Natural killer cell (primary cell): ENCODE measurements around the gene GRPEL2. TPM values are rescaled to one million over a fixed set of nuclear protein-coding genes. Genes with fewer than 3 reads are reported as not detected.

Experiments
- ATAC-seq, 3 donors: fragments of 150-1000 bp in 2 of 3; fragments of 200-7000 bp in 1 of 3; cut with Tn5 transposase; 1 replicate in 1 of 3; 2 replicates in 2 of 3; pipeline ENCODE4 v1.10.0; 2021; ENCODE audit warnings: mild to moderate bottlenecking in 2 of 3, moderate library complexity in 2 of 3
- DNase-seq, 2 donors: peaks; one replicate each; pipeline versions ENCODE4 v3.0.0 to v3.0.0-alpha.2; 2013 to 2021; ENCODE audit warnings: mixed read lengths in 1 of 2
- H3K27ac ChIP-seq: one replicate; pipeline ENCODE4 v1.5.1; 2013; ENCODE audit warnings: mild to moderate bottlenecking, low read length
- H3K27me3 ChIP-seq: one replicate; pipeline ENCODE4 v1.6.1; 2013; ENCODE audit warnings: low read length; ENCODE audit not compliant: control insufficient read depth, insufficient read depth
- H3K36me3 ChIP-seq: one replicate; pipeline ENCODE4 v1.6.1; 2013; ENCODE audit warnings: low read length; ENCODE audit not compliant: control insufficient read depth, insufficient read depth
- H3K4me1 ChIP-seq: one replicate; pipeline ENCODE4 v1.6.1; 2013; ENCODE audit warnings: low read length; ENCODE audit not compliant: control insufficient read depth, insufficient read depth
- H3K4me3 ChIP-seq: one replicate; pipeline ENCODE4 v1.5.1; 2013; ENCODE audit warnings: low read length
- H3K9me3 ChIP-seq: one replicate; pipeline ENCODE4 v1.6.1; 2013; ENCODE audit warnings: low read length; ENCODE audit not compliant: control insufficient read depth, insufficient read depth
- H3K27ac Mint-ChIP-seq, 2 donors: one replicate each; pipeline ENCODE4 v1.8.0; 2022; ENCODE audit warnings: mild to moderate bottlenecking in 2 of 2, mixed read lengths in 2 of 2, moderate library complexity in 1 of 2
- H3K27me3 Mint-ChIP-seq, 2 donors: one replicate each; pipeline ENCODE4 v1.8.0; 2022; ENCODE audit warnings: low read depth in 2 of 2, mixed read lengths in 2 of 2
- H3K36me3 Mint-ChIP-seq: one replicate; pipeline ENCODE4 v1.8.0; 2022; ENCODE audit warnings: mixed read lengths
- H3K4me1 Mint-ChIP-seq, 2 donors: one replicate each; pipeline ENCODE4 v1.8.0; 2022; ENCODE audit warnings: mixed read lengths in 2 of 2
- H3K4me3 Mint-ChIP-seq: one replicate; pipeline ENCODE4 v1.8.0; 2022; ENCODE audit warnings: mild to moderate bottlenecking, moderate library complexity, mixed read lengths
- H3K9me3 Mint-ChIP-seq, 2 donors: one replicate each; pipeline ENCODE4 v1.8.0; 2022; ENCODE audit warnings: mixed read lengths in 2 of 2
- WGBS: methylation state at CpG from one replicate; pipeline ENCODE4 v1.1.7; 2013; ENCODE audit warnings: missing lambda C conversion rate; ENCODE audit not compliant: insufficient coverage; 5-methylcytosine and 5-hydroxymethylcytosine counted together
- intact Hi-C: fragments of 100-400 bp; cut with micrococcal nuclease; formaldehyde crosslinking; loops from one replicate; pipeline ENCODE4 v1.14.2; 2022
- total RNA-seq, 4 donors: library from RNA; stranded (reverse); fragments of 120-200 nt in 1 of 4; gene quantifications; one replicate each; pipeline versions ENCODE4 v1.2.3 to v1.2.4, GENCODE V29; 2013 to 2022
- TF ChIP-seq, protein P1 (sequence below): fragments of 200-600 bp; IDR thresholded peaks from one replicate; pipeline ENCODE4 v1.8.0; 2022; ENCODE audit warnings: antibody characterized with exemption

Gene GRPEL2
- total RNA-seq, 3 donors from 2014 or later (not counting 1 experiment from before 2014, with no cell fraction given): 5.6 to 12.9 (median 6.8) TPM

DNA sequence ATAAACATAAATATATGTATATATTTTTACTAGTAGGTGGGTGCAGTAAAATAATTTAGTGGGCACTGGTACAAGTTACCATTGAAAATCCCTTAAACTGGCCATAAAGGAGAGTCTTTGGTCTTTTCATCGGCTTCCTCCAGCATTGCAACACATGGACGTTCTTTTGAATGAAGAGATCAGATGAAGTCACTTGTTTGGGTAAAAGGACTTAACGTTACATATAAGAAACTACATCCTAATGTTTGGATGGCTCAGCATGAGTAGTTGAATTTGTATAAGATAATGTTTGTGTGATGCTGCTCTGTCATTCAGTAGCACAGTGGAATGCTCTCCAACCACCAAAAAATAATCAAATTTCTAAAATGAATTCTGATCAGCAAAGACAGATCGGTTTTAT, 42.1 kb upstream of the GRPEL2 start:
- Histone ChIP-seq H3K27me3 (no peaks in the 10 kb centered on the region), H3K4me1 (no peaks in the 10 kb centered on the region), H3K9me3 (no peaks in the 10 kb centered on the region), H3K27ac (no peak overlapping the region), H3K36me3 (no peaks in the 10 kb centered on the region), H3K4me3 (no peak overlapping the region)
- ATAC-seq (no peak), DNase-seq (no peak)
- no peak overlapping the region for H3K4me3 Mint-ChIP-seq
- intact Hi-C loops: no loop called here
- H3K36me3 Mint-ChIP-seq: no peaks in the 10 kb centered on the region
- WGBS: 96% methylated on average over 3 of the region's 4 CpGs
- peaks cover 5 to 7% of the 10 kb centered on the region in 2 donors for H3K27me3 Mint-ChIP-seq
- no peaks in the 10 kb centered on the region for H3K9me3 Mint-ChIP-seq
- H3K4me1 Mint-ChIP-seq: no peaks in the 10 kb centered on the region
- H3K27ac Mint-ChIP-seq: no peak overlapping the region
- TF ChIP-seq, protein P1, sequence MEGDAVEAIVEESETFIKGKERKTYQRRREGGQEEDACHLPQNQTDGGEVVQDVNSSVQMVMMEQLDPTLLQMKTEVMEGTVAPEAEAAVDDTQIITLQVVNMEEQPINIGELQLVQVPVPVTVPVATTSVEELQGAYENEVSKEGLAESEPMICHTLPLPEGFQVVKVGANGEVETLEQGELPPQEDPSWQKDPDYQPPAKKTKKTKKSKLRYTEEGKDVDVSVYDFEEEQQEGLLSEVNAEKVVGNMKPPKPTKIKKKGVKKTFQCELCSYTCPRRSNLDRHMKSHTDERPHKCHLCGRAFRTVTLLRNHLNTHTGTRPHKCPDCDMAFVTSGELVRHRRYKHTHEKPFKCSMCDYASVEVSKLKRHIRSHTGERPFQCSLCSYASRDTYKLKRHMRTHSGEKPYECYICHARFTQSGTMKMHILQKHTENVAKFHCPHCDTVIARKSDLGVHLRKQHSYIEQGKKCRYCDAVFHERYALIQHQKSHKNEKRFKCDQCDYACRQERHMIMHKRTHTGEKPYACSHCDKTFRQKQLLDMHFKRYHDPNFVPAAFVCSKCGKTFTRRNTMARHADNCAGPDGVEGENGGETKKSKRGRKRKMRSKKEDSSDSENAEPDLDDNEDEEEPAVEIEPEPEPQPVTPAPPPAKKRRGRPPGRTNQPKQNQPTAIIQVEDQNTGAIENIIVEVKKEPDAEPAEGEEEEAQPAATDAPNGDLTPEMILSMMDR: no peak

DNA sequence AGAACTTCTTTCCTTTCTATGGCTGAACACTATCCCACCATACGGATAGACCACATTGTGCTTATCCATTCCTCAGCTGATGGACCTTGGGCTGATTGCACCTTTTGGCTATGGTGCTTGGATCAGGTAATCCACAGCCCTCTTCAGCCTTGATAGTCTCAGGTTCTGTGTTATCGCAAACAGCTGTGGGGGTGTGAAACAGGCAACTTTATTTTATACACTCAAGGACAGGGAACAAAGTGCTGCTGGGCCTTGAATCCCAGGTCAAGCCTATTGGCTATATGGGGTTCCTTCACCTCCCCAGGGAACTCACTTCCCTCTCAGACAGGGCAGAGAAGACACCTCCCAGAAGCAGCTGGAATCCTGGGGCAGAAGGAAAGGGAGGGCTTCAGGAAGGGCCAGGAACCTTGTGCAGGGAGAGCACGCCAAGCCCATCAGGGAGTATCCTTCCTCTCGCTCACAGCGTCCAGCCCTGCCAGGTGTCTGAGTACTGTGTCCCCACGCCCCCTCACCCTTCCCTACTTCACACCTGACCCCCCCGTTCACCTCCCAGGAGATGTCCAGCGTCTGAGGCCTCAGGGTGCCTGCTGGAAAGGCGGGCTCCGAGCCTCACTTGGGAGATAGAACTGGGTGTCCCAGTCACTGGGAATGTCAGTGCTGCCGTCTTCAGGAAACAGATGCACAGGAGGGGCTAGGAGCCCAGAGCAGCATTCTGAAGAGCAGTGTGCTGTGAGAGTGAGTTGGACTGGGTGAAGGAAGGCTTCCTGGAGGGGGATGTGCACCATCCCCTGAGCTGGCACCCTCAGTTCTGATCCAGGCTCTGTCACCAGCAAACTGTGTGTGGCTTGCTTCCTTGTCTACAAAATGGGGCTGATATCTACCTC, 40.9 kb upstream of the GRPEL2 start:
- TF ChIP-seq, protein P1: no peak
- DNase-seq: no peak
- no peak overlapping the region for H3K4me3 Mint-ChIP-seq
- Histone ChIP-seq H3K36me3 (no peaks in the 10 kb centered on the region), H3K9me3 (no peaks in the 10 kb centered on the region), H3K27ac (no peak overlapping the region), H3K27me3 (no peaks in the 10 kb centered on the region), H3K4me1 (no peaks in the 10 kb centered on the region), H3K4me3 (no peak overlapping the region)
- intact Hi-C loops: no loop called here
- no peaks in the 10 kb centered on the region for H3K4me1 Mint-ChIP-seq
- H3K9me3 Mint-ChIP-seq: no peaks in the 10 kb centered on the region
- ATAC-seq: no peak
- H3K27ac Mint-ChIP-seq: no peak overlapping the region
- peaks cover 0 to 5% of the 10 kb centered on the region in 2 donors for H3K27me3 Mint-ChIP-seq
- 76% methylated on average over 11 of the region's 11 CpGs for WGBS
- no peaks in the 10 kb centered on the region for H3K36me3 Mint-ChIP-seq

DNA sequence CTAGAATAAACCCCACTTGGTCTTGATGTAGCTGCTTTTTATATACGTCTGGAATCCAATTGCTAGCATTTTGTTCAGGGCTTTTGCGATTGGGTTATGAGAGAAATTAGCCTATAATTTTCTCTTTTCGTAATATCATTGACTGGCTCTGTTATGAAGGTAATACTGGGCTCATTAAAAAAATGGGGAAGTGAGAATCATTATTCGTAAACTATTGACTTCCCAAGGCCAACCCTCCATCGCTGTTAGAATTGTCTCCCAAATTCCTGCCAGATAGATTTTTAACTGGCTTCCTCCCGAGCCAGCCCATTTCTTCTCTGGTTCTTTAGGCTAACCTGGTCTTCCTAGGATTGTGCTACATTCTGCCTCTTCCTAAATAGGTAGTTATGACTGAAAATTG, 35.9 kb upstream of the GRPEL2 start:
- peaks cover 0 to 2% of the 10 kb centered on the region in 2 donors for H3K27me3 Mint-ChIP-seq
- no peaks in the 10 kb centered on the region for H3K4me1 Mint-ChIP-seq
- H3K4me3 Mint-ChIP-seq: no peak overlapping the region
- DNase-seq (no peak), ATAC-seq (no peak)
- 87% methylated on average over 6 of the region's 6 CpGs for WGBS
- Histone ChIP-seq H3K27me3 (no peaks in the 10 kb centered on the region), H3K27ac (no peak overlapping the region), H3K4me1 (no peaks in the 10 kb centered on the region), H3K36me3 (no peaks in the 10 kb centered on the region), H3K4me3 (no peak overlapping the region), H3K9me3 (no peaks in the 10 kb centered on the region)
- H3K27ac Mint-ChIP-seq: no peak overlapping the region
- TF ChIP-seq, protein P1: no peak
- no peaks in the 10 kb centered on the region for H3K9me3 Mint-ChIP-seq
- intact Hi-C loops: no loop called here
- no peaks in the 10 kb centered on the region for H3K36me3 Mint-ChIP-seq
